ENCODE data around the gene PRKAR1B. TPM values are rescaled to one million over a fixed set of nuclear protein-coding genes. Genes with fewer than 3 reads are reported as not detected.

PRKAR1B gene
- total RNA-seq, 1 experiment from 2014 or later = 6.9 TPM

DNA sequence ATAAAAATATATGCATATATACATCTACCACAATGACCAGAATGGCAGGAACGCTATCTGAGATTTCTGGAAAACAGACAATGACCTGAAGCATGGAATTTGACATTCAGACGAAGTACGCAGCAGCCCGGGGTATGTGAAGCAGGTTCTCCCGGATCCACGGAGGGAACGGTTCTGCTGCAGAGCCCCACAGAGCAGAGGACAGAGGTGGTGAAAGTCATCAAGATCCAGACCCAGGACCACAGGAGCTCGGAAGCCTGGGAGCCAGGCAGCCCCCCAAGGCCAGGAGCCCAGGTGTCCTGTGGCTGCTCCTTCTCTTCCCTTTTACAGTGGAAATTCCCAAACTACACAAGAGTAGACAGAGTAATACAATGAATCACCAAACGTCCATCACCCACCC is 42.7 kb downstream of the PRKAR1B start:
- no peak for DNase-seq
- Histone ChIP-seq H3K9me3 (replicated peaks) (0 out of 2 replicates have a peak, but pooled peaks cover 2% of the 10 kb centered on the region), H3K27me3 (no peaks in the 10 kb centered on the region), H3K36me3 (no peaks in the 10 kb centered on the region), H3K4me3 (no peak overlapping the region), H3K4me1 (no peaks in the 10 kb centered on the region), H3K27ac (no peak overlapping the region)

DNA sequence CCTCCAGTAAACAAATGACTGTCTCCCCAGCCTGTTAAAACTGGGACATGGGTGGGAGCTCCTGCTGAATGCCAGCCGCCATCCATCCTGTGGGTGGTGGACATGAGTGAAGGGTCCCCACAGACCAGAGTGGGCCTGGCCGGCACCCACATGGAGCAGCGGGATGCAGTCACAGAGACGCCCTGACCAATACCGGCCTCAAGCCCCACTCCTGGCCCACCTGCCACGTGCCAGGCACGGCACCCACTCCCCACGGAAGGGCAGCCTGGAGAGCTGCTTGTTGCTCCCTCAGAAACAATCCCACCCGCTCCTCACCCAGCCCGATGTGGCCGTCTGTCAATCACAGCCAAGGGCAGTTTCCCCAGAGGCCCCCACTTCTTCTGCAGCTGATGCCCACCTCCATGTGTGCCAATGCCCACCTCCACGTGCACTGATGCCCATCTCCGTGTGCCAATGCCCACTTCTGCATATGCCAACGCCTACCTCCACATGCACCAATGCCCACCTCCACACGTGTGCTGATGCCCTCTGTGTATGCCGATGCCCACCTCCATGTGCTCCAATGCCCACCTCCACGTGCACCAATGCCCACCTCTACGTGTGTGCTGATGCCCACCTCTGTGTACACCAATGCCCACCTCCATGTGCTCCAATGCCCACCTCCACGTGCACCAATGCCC is 43.4 kb downstream of the PRKAR1B start:
- Histone ChIP-seq H3K36me3 (no peaks in the 10 kb centered on the region), H3K27ac (no peak overlapping the region), H3K4me3 (no peak overlapping the region), H3K9me3 (replicated peaks) (0 out of 2 replicates have a peak, but pooled peaks cover 2% of the 10 kb centered on the region), H3K4me1 (no peaks in the 10 kb centered on the region), H3K27me3 (no peaks in the 10 kb centered on the region)
- DNase-seq = no peak

DNA sequence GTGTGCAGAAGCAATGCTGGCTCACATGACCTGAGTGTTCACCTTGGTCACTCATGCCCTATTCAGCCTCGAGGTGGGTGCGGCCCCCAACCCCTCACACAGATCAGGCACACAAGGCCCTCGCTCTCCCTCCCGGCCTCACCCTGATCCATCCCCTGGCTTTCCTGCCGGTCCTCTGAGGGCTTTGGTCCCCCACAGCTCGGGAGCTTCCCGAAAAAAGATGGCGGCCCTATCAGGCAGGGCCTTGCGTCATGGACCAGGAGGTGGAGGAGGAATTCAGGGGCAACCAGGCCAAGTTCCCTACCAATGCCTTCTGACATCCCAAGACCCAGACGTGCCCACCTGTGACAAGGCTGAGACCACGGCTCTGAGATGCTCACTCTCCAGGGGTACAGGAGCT is 44.3 kb downstream of the PRKAR1B start:
- no peak for DNase-seq
- H3K27me3 ChIP-seq = no peaks in the 10 kb centered on the region
- H3K9me3 ChIP-seq (replicated peaks) = 0 out of 2 replicates have a peak, but pooled peaks cover 2% of the 10 kb centered on the region
- no peak overlapping the region for H3K27ac ChIP-seq
- H3K4me1 ChIP-seq = no peaks in the 10 kb centered on the region
- no peak overlapping the region for H3K4me3 ChIP-seq
- no peaks in the 10 kb centered on the region for H3K36me3 ChIP-seq

DNA sequence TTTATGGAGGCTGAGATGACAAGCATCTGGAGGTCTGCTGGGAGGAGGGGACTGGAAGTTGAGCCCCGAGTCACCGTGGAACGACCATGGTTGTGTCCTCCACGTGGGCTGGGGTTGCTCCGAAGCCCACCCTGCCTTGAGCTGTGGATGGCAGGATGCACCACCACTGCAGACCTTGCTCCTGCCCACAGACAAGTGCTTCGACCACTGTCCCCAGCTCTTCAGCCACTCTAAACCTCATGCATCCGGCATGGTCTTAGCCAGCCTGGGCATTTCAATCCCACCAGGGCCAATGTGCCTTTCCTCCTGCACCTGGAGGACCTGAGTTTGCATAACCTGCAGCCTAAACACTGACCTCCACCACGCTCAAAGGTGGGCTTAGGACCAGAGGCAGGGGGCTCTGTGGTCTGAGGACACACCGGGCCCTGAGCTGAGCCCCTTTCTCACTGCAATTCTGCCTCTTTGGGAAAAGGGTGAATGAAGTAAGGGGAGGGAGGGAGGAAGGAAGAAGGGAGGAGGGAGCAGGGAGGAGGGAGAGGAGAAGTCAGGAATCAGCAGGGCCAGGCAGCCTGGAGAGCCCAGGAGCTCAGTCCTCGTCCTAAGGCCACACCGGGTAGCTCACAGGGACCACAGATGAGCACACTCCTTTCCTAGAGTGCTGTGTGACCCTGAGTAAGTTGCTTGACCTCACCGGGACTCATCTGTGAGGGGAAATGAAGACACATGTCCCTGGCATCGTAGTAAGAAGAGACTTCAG is 45.4 kb downstream of the PRKAR1B start:
- DNase-seq = no peak
- Histone ChIP-seq H3K27me3 (no peaks in the 10 kb centered on the region), H3K4me3 (no peak overlapping the region), H3K27ac (no peak overlapping the region), H3K9me3 (replicated peaks) (0 out of 2 replicates have a peak, but pooled peaks cover 2% of the 10 kb centered on the region), H3K36me3 (no peaks in the 10 kb centered on the region), H3K4me1 (no peaks in the 10 kb centered on the region)

DNA sequence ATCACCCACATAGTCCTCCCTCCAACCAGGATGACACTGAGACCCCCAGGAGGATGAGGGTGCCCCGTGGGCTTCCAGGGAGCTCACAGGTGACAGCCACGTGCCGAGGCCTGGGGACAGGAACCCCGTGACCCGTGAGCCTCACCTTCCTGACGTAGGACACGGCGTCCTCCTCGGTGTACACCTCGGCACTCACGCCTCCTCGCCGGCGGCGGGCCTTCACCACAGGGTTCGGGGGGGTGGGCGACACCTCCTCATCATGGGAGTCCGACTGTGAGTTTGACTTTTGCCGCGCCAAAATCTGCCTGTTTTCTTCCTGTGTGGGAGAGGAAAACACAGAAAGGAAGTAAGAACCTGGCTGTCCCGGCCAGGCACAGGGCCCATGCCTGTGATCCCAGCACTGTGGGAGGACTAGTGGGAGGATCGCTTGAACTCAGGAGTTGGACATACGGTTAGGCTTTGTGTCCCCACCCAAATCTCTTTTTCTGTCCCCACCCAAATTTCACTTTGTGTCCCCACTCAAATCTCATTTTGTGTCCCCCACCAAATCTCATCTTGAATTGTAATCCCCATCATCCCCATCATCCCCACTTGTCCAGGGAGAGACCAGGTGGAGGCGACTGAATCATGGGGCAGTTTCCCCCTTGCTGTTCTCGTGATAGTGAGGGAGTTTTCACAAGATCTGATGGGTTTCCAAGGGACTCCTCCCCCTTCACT is 46.5 kb downstream of the PRKAR1B start:
- no peak overlapping the region for H3K27ac ChIP-seq
- H3K27me3 ChIP-seq = no peaks in the 10 kb centered on the region
- DNase-seq = no peak
- H3K4me3 ChIP-seq = no peak overlapping the region
- H3K9me3 ChIP-seq (replicated peaks) = 0 out of 2 replicates have a peak, but pooled peaks cover 2% of the 10 kb centered on the region
- no peaks in the 10 kb centered on the region for H3K36me3 ChIP-seq
- H3K4me1 ChIP-seq = no peaks in the 10 kb centered on the region

DNA sequence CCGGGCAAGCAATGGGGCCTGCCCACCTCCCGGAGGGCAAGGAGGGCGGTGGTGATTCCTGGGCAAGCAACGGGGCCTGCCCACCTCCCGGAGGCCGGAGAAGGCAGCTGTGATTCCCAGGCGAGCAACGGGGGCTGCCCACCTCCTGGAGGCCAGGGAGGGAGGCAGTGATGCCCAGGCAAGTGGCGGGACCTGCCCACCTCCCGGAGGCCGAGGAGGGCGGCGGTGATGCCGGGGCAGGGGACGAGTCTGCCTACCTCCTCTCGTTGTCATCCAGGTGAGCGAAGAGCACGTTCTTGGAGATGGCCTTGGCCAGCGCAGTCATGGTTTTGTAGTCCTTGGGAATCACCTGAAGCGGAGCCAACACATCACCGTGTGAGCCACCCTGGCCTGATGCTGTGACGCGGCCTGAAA is 50.1 kb downstream of the PRKAR1B start:
- no peak overlapping the region for H3K27ac ChIP-seq
- no peak for DNase-seq
- H3K9me3 ChIP-seq (replicated peaks) = no peaks in the 10 kb centered on the region
- no peaks in the 10 kb centered on the region for H3K27me3 ChIP-seq
- no peaks in the 10 kb centered on the region; the same call in 1 of the 2 replicates for H3K4me1 ChIP-seq
- H3K4me3 ChIP-seq = no peak overlapping the region
- H3K36me3 ChIP-seq = no peaks in the 10 kb centered on the region

DNA sequence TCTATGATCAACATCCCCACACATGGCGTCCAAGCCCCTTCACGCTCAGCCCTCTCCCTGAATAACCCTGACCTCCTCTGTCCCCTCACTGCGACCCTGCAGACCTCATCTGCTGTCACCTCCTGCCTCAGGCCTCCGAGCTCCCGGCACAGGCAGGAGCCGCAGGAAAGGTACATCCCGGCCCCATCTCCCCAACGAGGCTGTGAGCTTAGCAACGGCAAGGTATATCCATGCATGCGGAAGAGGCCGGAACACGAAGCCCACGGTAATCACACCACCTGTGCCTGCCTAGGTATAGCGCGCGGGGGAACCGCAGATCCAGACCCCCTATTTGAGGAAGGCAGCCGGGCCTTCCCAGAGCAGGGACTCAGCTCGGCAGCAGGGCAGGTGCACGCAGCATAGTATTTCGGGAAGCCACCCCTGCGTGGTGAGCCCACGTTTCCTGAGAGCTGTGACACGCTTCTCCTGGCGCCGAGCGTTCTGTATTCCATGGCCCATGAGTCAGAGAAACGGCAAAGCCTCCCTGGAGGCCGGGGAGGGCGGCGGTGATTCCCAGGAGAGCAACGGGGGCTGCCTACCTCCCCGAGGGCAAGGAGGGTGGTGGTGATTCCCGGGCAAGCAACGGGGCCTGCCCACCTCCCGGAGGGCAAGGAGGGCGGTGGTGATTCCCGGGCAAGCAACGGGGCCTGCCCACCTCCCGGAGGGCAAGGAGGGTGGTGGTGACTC is 50.7 kb downstream of the PRKAR1B start:
- no peak for DNase-seq
- Histone ChIP-seq H3K36me3 (no peaks in the 10 kb centered on the region), H3K27me3 (no peaks in the 10 kb centered on the region), H3K4me3 (no peak overlapping the region), H3K9me3 (replicated peaks) (no peaks in the 10 kb centered on the region), H3K4me1 (no peaks in the 10 kb centered on the region; the same call in 1 of the 2 replicates), H3K27ac (no peak overlapping the region)

DNA sequence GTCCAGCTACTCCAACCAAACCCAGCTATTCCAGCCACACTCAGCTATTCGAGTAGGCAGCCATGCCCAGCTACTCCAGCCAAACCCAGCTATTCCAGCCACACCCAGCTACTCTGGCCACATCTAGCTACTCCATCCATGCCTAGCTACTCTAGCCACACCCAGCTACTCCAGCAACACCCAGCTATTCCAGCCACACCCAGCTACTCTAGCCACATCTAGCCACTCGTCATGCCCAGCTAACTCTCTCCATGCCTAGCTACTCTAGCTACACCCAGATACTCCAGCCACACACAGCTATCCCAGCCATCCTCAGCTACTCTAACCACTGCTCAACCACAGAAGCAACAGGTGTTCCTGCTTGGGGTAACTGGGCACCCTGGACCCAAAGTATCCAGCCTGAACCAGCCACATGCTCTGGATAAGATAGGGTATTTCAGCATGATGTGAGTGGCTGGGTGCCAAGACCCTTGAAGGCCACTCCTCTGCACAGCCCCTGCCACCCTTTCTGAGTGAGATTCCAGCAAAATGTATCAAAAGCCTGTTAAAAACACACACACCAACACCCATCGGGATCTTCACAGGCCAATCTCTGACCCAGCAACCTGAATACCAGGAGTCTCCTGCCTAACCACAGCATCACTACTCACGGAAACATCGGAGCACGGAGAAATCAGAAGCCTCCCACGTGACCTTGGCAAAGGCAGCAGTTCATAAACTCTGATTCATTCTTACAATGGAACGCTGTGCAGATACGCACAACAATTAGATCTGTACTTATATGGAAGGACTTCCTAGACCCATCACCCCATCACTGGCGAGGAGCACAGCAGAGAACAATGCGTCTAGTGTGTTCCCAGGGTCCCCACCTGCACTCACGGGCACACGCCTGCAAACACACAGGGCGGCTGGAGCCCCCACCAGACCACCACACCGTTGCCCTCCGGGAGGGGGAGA is 52.3 kb downstream of the PRKAR1B start:
- Histone ChIP-seq H3K27ac (no peak overlapping the region), H3K4me1 (no peaks in the 10 kb centered on the region; the same call in 1 of the 2 replicates), H3K36me3 (no peaks in the 10 kb centered on the region), H3K27me3 (no peaks in the 10 kb centered on the region), H3K4me3 (no peak overlapping the region), H3K9me3 (replicated peaks) (no peaks in the 10 kb centered on the region)
- DNase-seq = peak; percentile 23 to 49

DNA sequence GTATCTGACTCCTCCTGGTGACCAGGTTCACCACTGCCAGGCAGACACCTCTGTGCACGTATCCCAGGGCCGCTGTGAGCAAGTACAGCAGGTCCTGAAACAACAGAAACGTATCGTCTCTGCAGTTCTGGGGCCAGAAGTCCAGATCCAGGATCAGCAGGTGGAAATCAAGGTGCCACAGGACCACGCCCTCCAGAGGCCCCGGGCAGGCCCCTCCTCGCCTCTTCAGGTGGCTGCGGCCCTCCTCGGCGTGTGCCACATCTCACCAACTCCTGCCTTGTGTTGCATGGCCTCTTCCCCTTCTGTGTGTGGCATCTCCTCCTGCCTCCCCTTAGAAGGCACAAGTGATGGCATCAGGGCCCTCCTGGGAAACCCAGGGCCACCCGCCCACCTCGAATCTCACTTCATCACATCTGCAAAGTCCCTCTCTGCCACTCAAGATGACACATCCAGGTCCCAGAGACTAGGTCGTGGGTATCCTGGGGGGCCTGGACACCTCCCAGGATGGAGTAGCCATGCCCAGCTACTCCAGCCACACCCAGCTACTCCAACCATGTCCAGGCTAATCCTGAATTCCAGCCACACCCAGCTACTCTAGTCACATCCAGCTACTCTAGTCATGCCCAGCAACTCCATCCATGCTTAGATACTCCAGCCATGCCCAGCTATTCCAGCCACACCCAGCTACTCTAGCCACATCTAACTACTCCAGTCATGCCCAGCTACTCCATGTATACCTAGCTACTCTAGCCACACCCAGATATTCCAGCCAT is 53.2 kb downstream of the PRKAR1B start:
- DNase-seq = no peak
- H3K27me3 ChIP-seq = no peaks in the 10 kb centered on the region
- H3K27ac ChIP-seq = no peak overlapping the region
- H3K4me1 ChIP-seq = no peaks in the 10 kb centered on the region; the same call in 1 of the 2 replicates
- H3K9me3 ChIP-seq (replicated peaks) = no peaks in the 10 kb centered on the region
- H3K4me3 ChIP-seq = no peak overlapping the region
- no peaks in the 10 kb centered on the region for H3K36me3 ChIP-seq

DNA sequence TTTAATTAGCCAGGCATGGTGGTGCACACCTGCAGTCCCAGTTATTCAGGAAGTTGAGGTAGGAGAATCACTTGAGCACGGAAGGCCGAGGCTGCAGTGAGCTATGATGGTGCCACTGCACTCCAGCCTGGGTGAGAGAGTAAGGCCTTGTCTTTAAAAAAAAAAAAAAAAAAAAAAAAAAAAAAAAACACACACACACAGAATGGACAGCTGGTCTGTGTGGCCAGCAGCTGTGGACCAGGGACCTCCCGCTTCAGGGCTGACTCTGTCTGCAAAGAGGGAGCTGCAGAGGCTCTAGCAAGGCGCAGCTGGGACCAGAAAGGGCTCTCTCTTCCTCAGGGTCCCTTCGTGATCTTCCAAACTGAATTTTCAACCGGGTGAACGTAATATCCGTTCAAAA is 54.2 kb downstream of the PRKAR1B start:
- H3K4me3 ChIP-seq = no peak overlapping the region
- H3K36me3 ChIP-seq = no peaks in the 10 kb centered on the region
- no peaks in the 10 kb centered on the region for H3K9me3 ChIP-seq (replicated peaks)
- peak; percentile 84 to 87 for DNase-seq
- peaks cover 1% of the 10 kb centered on the region for H3K4me1 ChIP-seq
- H3K27me3 ChIP-seq = no peaks in the 10 kb centered on the region
- peak overlapping the region; percentile 19; the same call in 1 of the 2 replicates for H3K27ac ChIP-seq

DNA sequence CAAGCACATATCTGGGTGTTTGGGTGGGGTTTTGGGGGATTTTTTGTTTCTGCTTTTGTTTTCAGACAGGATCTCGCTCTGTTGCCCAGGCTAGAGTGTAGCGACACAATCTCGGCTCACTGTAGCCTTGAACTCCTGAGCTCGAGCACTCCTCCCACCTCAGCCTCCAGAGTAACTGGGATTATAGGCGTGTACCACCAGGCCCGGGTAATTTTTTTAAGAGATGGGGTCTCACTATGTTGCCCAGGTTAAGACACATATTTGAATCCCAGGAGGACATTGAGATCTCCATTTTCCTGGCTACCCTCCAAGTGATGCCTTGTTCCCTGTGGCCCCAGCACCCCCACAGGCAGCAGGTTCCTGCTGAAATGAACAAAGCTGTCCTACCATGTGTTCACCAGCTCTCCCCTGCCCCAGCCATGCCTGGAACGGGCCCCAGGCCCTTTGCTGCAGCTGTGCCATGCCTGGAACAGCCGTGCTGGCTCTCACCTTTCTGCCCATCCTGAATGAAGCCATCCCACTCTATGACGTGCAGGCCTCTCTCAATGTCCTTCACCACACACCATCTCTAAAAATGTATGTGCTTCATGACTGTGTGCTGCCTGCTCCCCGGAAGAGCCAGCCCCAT is 55.6 kb downstream of the PRKAR1B start:
- DNase-seq = no peak
- H3K36me3 ChIP-seq = no peaks in the 10 kb centered on the region
- no peaks in the 10 kb centered on the region for H3K9me3 ChIP-seq (replicated peaks)
- peaks cover 2% of the 10 kb centered on the region for H3K4me1 ChIP-seq
- H3K27me3 ChIP-seq = no peaks in the 10 kb centered on the region
- no peak overlapping the region for H3K4me3 ChIP-seq
- no peak overlapping the region for H3K27ac ChIP-seq

DNA sequence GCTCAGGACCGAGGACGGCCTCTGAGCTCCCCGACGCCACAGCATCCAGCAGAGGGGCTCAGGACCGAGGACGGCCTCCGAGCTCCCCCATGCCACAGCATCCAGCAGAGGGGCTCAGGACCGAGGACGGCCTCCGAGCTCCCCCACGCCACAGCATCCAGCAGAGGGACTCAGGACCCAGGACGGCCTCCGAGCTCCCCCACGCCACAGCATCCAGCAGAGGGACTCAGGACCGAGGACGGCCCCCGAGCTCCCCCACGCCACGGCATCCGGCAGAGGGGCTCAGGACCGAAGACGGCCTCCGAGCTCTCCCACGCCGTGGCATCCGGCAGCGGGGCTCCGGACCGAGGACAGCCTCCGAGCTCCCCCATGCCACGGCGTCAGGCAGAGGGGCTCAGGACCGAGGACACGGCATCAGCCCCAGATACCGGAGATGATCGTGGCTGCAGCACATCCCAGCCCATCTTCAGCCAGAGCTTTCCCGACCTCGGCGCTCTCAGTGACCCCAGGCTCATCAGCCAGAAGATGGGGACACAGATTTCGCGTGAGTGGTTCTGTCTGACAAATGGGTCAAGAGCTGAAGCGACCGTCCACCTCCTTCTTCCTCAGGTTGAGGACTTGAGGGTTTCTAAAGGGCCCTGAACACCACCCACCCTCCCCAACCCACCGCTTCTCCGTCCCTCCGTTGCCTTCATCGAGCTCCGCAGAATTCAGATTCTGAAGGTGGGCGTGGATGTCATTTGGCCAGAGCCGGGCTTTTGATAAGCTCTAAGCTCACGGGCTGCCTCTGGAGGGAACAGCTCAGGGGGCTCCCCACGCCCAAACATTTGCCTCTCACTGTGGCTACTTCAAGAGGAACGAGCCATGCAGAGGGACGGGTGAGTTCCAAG is 56.3 kb downstream of the PRKAR1B start:
- Histone ChIP-seq H3K27me3 (no peaks in the 10 kb centered on the region), H3K4me3 (no peak overlapping the region), H3K9me3 (replicated peaks) (no peaks in the 10 kb centered on the region), H3K4me1 (peaks cover 2% of the 10 kb centered on the region), H3K36me3 (no peaks in the 10 kb centered on the region), H3K27ac (no peak overlapping the region)
- DNase-seq = no peak

Data from SJCRH30 (cell line).